Coronary artery (tissue), 2 donors: ENCODE data around the gene SNURF.
"Not testable (repeated sequence)": the region's sequence is repeated elsewhere in the genome, so short reads cannot be mapped to it uniquely, and the experiment has no call there.

Experiments used
- DNase-seq: peaks from one replicate; pipeline ENCODE4 v3.0.0-alpha.2; 2017; ENCODE audit warnings: low spot score
- H3K27ac ChIP-seq, 2 donors: fragments of 200-600 bp; sonication (generic); one replicate each; pipeline ENCODE4 v1.5.1; 2016 to 2019
- H3K4me3 ChIP-seq: fragments of 200-600 bp; sonication (generic); 2 replicates; pipeline ENCODE4 v1.5.1; 2016; ENCODE audit warnings: mild to moderate bottlenecking, moderate library complexity
- CTCF ChIP-seq: fragments of 200-600 bp; sonication (generic); IDR thresholded peaks from one replicate; pipeline ENCODE4 v1.5.1; 2019; ENCODE audit warnings: antibody characterized with exemption

Gene SNURF

GRCh38 chr15:24933716-24934115 is 21.1 kb upstream of the SNURF start:
- Histone ChIP-seq H3K4me3 (no peak overlapping the region), H3K27ac (no peak overlapping the region)
- TF ChIP-seq CTCF = no peak
- DNase-seq = no peak

GRCh38 chr15:24938224-24938623 is 16.6 kb upstream of the SNURF start:
- H3K4me3 ChIP-seq, H3K27ac ChIP-seq, DNase-seq: not testable (repeated sequence)

GRCh38 chr15:24940236-24940635 is 14.6 kb upstream of the SNURF start:
- H3K4me3 ChIP-seq = no peak overlapping the region
- no peak for DNase-seq
- H3K27ac ChIP-seq = no peak overlapping the region
- no peak for TF ChIP-seq CTCF

- no peak for TF ChIP-seq CTCF
- DNase-seq = no peak
- Histone ChIP-seq H3K27ac (no peak overlapping the region), H3K4me3 (no peak overlapping the region)
These were observed 11.4 kb upstream of the SNURF start for GRCh38 chr15:24943361-24943760.

- no peak for DNase-seq
- Histone ChIP-seq H3K4me3 (no peak overlapping the region), H3K27ac (peak overlapping the region in 1 of 2 donors; percentile 33)
- no peak for TF ChIP-seq CTCF
These were observed 9.8 kb upstream of the SNURF start for GRCh38 chr15:24944954-24945353.

- H3K4me3 ChIP-seq = no peak overlapping the region
- no peak for TF ChIP-seq CTCF
- no peak for DNase-seq
- H3K27ac ChIP-seq = peak overlapping the region in 1 of 2 donors; percentile 13
These were observed 9.1 kb upstream of the SNURF start for GRCh38 chr15:24945711-24946110.

- no peak overlapping the region for H3K4me3 ChIP-seq
- H3K27ac ChIP-seq = no peak overlapping the region
- TF ChIP-seq CTCF = no peak
- DNase-seq = no peak
These were observed 6.3 kb upstream of the SNURF start for GRCh38 chr15:24948495-24948894.

- no peak for TF ChIP-seq CTCF
- Histone ChIP-seq H3K27ac (peak overlapping the region; percentile 77 to 90), H3K4me3 (peak overlapping the region; percentile 74)
- DNase-seq = no peak
These were observed 739 bp downstream of the SNURF start for GRCh38 chr15:24955531-24955921.
